Measurements from ENCODE around the gene C1QTNF6. TPM values are rescaled to one million over a fixed set of nuclear protein-coding genes. Genes with fewer than 3 reads are reported as not detected.

The C1QTNF6 gene
- total and polyA plus RNA-seq, 2 experiments from 2014 or later: 1.7 to 2.3 TPM

DNA sequence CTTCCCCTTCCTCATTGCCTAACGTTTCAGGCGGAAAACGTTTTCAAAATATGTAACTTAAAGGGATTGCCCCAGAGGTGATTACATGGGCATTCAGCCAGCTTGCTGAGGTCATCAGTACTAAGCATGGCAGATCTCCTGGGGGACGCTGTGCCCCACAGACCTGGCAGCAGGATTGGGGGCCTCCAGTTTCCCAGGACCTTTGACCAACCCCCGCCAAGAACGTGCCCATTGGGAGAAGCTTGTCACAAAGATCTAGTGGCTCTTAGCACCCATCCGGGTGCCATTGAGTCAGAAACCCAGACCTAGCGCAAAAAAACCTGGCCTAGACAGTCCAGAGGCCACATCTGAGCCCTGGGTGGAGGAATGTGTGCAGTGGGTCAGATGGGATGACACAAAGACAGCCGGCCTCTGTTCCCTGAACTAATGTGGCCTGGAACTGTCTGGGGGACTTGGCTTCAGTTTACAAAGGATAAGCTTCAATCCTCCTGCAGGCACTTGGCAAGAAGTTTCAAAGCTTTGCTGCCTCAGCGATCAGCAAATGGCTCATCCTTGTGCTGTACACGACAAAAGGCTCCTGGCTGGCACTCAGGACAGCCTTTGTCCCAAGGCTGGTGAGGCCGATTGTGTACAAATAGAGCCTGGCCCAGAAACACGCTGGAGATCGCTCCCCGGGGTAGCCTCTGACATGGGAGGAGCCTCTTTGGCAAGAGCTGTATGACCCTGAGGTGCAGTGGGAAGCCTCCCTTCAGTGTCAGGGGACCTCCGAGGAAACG is 9.5 kb downstream of the C1QTNF6 start:
- Histone ChIP-seq H3K4me3 (no peak overlapping the region), H3K4me1 (ENCODE audit: insufficient read depth) (no peaks in the 10 kb centered on the region; the same call in 1 of the 2 replicates), H3F3A (replicated peaks; ENCODE audit: low read depth) (no peaks in the 10 kb centered on the region), H3K4me2 (no peak overlapping the region), H3K9me2 (ENCODE audit: insufficient read depth) (no peaks in the 10 kb centered on the region), H3K27ac (ENCODE audit: low read depth) (no peak overlapping the region), H3K27me3 (ENCODE audit: insufficient read depth) (no peaks in the 10 kb centered on the region), H3K36me3 (ENCODE audit: insufficient read depth) (no peaks in the 10 kb centered on the region), H2AFZ (no peak overlapping the region), H4K20me1 (replicated peaks; ENCODE audit: insufficient read depth) (no peaks in the 10 kb centered on the region), H3K79me2 (replicated peaks; ENCODE audit: insufficient read depth) (no peaks in the 10 kb centered on the region)
- TF ChIP-seq EZH2 (IDR thresholded peaks at IDR 0.05; ENCODE audit: low read depth, unreplicated experiment) (no peak), POLR2AphosphoS5 (IDR thresholded peaks at IDR 0.05; ENCODE audit: low read depth) (no peak), ETS1 (IDR thresholded peaks at IDR 0.05) (no peak), STAT1 (IDR thresholded peaks at IDR 0.05; ENCODE audit: unreplicated experiment) (no peak), CREB1 (CRISPR knock-in tag; IDR thresholded peaks at IDR 0.05; ENCODE audit: low read depth) (no peak), ZNF462 (CRISPR knock-in tag; IDR thresholded peaks at IDR 0.05) (no peak), NANOG (IDR thresholded peaks at IDR 0.05; ENCODE audit: borderline replicate concordance) (no peak), JUNB (IDR thresholded peaks at IDR 0.05; ENCODE audit: unreplicated experiment) (no peak), EZH2phosphoT487 (IDR thresholded peaks at IDR 0.05; ENCODE audit: unreplicated experiment) (no peak), ZNF114 (CRISPR knock-in tag; IDR thresholded peaks at IDR 0.05) (no peak), ZNF331 (CRISPR knock-in tag; IDR thresholded peaks at IDR 0.05; ENCODE audit: low read depth) (no peak)
- TF ChIP-seq, protein P1, sequence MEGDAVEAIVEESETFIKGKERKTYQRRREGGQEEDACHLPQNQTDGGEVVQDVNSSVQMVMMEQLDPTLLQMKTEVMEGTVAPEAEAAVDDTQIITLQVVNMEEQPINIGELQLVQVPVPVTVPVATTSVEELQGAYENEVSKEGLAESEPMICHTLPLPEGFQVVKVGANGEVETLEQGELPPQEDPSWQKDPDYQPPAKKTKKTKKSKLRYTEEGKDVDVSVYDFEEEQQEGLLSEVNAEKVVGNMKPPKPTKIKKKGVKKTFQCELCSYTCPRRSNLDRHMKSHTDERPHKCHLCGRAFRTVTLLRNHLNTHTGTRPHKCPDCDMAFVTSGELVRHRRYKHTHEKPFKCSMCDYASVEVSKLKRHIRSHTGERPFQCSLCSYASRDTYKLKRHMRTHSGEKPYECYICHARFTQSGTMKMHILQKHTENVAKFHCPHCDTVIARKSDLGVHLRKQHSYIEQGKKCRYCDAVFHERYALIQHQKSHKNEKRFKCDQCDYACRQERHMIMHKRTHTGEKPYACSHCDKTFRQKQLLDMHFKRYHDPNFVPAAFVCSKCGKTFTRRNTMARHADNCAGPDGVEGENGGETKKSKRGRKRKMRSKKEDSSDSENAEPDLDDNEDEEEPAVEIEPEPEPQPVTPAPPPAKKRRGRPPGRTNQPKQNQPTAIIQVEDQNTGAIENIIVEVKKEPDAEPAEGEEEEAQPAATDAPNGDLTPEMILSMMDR (conservative IDR thresholded peaks at IDR 0.05; ENCODE audit: low read depth in 2 of 2): no peak
- TF ChIP-seq, protein P2, sequence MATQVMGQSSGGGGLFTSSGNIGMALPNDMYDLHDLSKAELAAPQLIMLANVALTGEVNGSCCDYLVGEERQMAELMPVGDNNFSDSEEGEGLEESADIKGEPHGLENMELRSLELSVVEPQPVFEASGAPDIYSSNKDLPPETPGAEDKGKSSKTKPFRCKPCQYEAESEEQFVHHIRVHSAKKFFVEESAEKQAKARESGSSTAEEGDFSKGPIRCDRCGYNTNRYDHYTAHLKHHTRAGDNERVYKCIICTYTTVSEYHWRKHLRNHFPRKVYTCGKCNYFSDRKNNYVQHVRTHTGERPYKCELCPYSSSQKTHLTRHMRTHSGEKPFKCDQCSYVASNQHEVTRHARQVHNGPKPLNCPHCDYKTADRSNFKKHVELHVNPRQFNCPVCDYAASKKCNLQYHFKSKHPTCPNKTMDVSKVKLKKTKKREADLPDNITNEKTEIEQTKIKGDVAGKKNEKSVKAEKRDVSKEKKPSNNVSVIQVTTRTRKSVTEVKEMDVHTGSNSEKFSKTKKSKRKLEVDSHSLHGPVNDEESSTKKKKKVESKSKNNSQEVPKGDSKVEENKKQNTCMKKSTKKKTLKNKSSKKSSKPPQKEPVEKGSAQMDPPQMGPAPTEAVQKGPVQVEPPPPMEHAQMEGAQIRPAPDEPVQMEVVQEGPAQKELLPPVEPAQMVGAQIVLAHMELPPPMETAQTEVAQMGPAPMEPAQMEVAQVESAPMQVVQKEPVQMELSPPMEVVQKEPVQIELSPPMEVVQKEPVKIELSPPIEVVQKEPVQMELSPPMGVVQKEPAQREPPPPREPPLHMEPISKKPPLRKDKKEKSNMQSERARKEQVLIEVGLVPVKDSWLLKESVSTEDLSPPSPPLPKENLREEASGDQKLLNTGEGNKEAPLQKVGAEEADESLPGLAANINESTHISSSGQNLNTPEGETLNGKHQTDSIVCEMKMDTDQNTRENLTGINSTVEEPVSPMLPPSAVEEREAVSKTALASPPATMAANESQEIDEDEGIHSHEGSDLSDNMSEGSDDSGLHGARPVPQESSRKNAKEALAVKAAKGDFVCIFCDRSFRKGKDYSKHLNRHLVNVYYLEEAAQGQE (IDR thresholded peaks at IDR 0.05; ENCODE audit: unreplicated experiment): no peak
- Mint-ChIP-seq H3K36me3 (ENCODE audit: low read depth) (no peaks in the 10 kb centered on the region; the same call in 2 of the 3 replicates), H3K4me3 (no peak overlapping the region), H3K4me1 (peaks cover 14% of the 10 kb centered on the region), H3K27ac (no peak overlapping the region), H3K9me3 (no peaks in the 10 kb centered on the region; the same call in 2 of the 3 replicates), H3K27me3 (ENCODE audit: insufficient read depth, low read depth, poor library complexity) (peaks cover 7% of the 10 kb centered on the region)
- DNase-seq (ENCODE audit: low spot score) (no peak), ATAC-seq (no peak; the same call in 2 of the 3 replicates)
